ENCODE results near the gene XCL1.
"Not testable (repeated sequence)": the region's sequence is repeated elsewhere in the genome, so short reads cannot be mapped to it uniquely, and the experiment has no call there.

GRCh38 chr1:168580290-168580689, 3.9 kb downstream of the XCL1 start:
- not testable (repeated sequence) for TF ChIP-seq POLR2A, CTCF (IDR thresholded peaks at IDR 0.05)
